ENCODE measurements around the gene SSRP1.
"Not testable (repeated sequence)": the region's sequence is repeated elsewhere in the genome, so short reads cannot be mapped to it uniquely, and the experiment has no call there.

The SSRP1 gene

GRCh38 chr11:57364851-57365660 lies 29.4 kb upstream of the SSRP1 start:
- FAIRE-seq = no peak
- no peak for TF ChIP-seq CTCF (IDR thresholded peaks at IDR 0.05; ENCODE audit: insufficient read depth, missing control alignments)
- no peak for DNase-seq (ENCODE audit: insufficient read length, low spot score)

GRCh38 chr11:57363131-57364080 lies 27.7 kb upstream of the SSRP1 start:
- DNase-seq (ENCODE audit: insufficient read length, low spot score) = no peak
- no peak for FAIRE-seq
- no peak for TF ChIP-seq CTCF (IDR thresholded peaks at IDR 0.05; ENCODE audit: insufficient read depth, missing control alignments)

DNA sequence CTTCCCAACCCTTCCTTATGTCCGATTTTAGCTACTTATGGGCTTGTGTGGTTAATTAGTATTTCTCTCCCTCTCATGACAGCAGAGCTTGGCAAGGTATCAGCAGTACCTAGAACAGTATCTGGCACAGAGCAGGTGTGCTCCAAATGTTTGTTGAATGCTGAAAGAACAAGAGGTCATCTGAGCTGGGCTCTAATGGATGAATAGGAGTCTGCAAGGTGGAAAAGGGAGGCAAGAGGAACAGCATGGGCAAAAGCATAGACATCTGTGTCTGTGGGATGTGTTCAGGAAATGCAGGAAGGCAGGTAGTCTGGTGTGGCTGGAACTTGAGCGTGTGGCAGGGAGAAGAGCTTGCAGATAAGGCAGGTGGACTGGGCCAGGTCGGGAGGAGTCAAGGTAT lies 26.2 kb upstream of the SSRP1 start:
- no peak for DNase-seq (ENCODE audit: insufficient read length, low spot score)
- FAIRE-seq = no peak
- TF ChIP-seq CTCF (IDR thresholded peaks at IDR 0.05; ENCODE audit: insufficient read depth, missing control alignments) = no peak

DNA sequence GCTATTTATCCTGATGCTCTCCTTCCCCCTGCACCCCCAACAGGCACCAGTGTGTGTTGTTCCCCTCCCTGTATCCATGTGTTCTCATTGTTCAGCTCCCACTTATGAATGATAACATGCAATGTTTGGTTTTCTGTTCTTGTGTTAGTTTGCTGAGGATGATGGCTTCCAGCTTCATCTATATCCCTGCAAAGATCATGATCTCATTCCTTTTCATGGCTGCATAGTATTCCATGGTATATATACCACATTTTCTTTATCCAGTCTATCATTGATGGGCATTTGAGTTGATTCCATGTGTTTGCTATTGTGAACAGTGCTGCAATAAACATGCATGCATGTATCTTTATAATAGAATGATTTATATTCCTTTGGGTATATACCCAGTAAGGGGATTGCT lies 25.7 kb upstream of the SSRP1 start:
- DNase-seq (ENCODE audit: insufficient read length, low spot score); FAIRE-seq: not testable (repeated sequence)

- no peak for DNase-seq (ENCODE audit: insufficient read length, low spot score)
- no peak for FAIRE-seq
- TF ChIP-seq CTCF (IDR thresholded peaks at IDR 0.05; ENCODE audit: insufficient read depth, missing control alignments) = no peak
Measured at GRCh38 chr11:57360991-57361390, 25.3 kb upstream of the SSRP1 start.

- DNase-seq (ENCODE audit: insufficient read length, low spot score) (no peak), FAIRE-seq (no peak)
- no peak for TF ChIP-seq CTCF (IDR thresholded peaks at IDR 0.05; ENCODE audit: insufficient read depth, missing control alignments)
Measured at GRCh38 chr11:57359896-57360690, 24.4 kb upstream of the SSRP1 start.

DNA sequence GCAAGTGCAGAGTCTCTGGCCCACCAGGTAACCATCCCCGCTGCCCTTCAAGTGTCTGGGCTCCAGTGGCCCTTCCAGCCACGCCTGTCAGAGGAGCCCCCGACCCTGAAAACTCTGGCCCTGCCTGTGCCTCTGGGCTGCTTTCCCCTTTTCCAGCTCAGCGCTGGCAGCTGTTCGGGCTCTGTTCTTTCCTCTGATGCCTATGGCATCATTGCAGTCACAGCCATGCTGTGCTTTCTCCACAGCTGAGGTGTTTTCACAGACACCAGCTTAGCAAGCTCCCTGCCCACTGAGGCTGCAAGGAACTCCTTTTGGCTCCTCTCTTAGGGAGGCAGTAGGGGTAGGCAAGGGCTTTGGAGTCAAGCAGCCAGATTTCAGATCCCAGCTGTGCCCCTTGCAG lies 23.7 kb upstream of the SSRP1 start:
- no peak for FAIRE-seq
- TF ChIP-seq CTCF (IDR thresholded peaks at IDR 0.05; ENCODE audit: insufficient read depth, missing control alignments) = no peak
- DNase-seq (ENCODE audit: insufficient read length, low spot score) = no peak

Measured in D721Med (cell line).